KMS-11 (cell line): ENCODE measurements around the gene PRDM2.

Source experiments
- H2AFZ ChIP-seq: fragments of 200-600 bp; sonication (generic); 2 replicates; pipeline ENCODE4 v1.6.1; 2016; ENCODE audit warnings: antibody characterized with exemption, mixed run types, low read depth
- H3K27ac ChIP-seq: fragments of 200-600 bp; sonication (generic); 2 replicates; pipeline ENCODE4 v1.6.1; 2016; ENCODE audit warnings: mild to moderate bottlenecking, mixed run types
- H3K27me3 ChIP-seq: fragments of 200-600 bp; sonication (generic); 2 replicates; pipeline ENCODE4 v1.6.1; 2017; ENCODE audit warnings: mild to moderate bottlenecking, low read depth, mixed run types, moderate library complexity; ENCODE audit not compliant: insufficient read depth
- H3K36me3 ChIP-seq: fragments of 200-600 bp; sonication (generic); 2 replicates; pipeline ENCODE4 v1.6.1; 2017; ENCODE audit warnings: mild to moderate bottlenecking, mixed run types; ENCODE audit not compliant: insufficient read depth
- H3K4me1 ChIP-seq: fragments of 200-600 bp; sonication (generic); 2 replicates; pipeline ENCODE4 v1.6.1; 2016; ENCODE audit warnings: mild to moderate bottlenecking, low read depth, mixed run types; ENCODE audit not compliant: poor library complexity, severe bottlenecking
- H3K4me2 ChIP-seq: fragments of 200-600 bp; sonication (generic); 2 replicates; pipeline ENCODE4 v1.7.0; 2016; ENCODE audit warnings: mild to moderate bottlenecking, mixed run types
- H3K4me3 ChIP-seq: fragments of 200-600 bp; sonication (generic); IDR thresholded peaks from 2 replicates; pipeline ENCODE4 v1.6.1; 2017; ENCODE audit warnings: low read depth, low read length, mixed read lengths; ENCODE audit not compliant: insufficient read depth
- H3K79me2 ChIP-seq: fragments of 200-600 bp; sonication (generic); 2 replicates; pipeline ENCODE4 v1.6.1; 2016; ENCODE audit warnings: low read depth, mixed run types; ENCODE audit not compliant: insufficient read depth
- H3K9ac ChIP-seq: fragments of 200-600 bp; sonication (generic); 2 replicates; pipeline ENCODE4 v1.6.1; 2016; ENCODE audit warnings: mild to moderate bottlenecking, mixed run types
- H4K20me1 ChIP-seq: fragments of 200-600 bp; sonication (generic); 2 replicates; pipeline ENCODE4 v1.6.1; 2016; ENCODE audit warnings: mild to moderate bottlenecking, mixed run types; ENCODE audit not compliant: insufficient read depth
- TF ChIP-seq, protein P1 (sequence below): fragments of 200-600 bp; sonication (generic); conservative IDR thresholded peaks from 2 replicates; pipeline ENCODE4 v1.6.1; 2017; ENCODE audit warnings: low read depth, mild to moderate bottlenecking, antibody characterized with exemption, low read length, moderate library complexity, mixed read lengths

The PRDM2 gene

DNA sequence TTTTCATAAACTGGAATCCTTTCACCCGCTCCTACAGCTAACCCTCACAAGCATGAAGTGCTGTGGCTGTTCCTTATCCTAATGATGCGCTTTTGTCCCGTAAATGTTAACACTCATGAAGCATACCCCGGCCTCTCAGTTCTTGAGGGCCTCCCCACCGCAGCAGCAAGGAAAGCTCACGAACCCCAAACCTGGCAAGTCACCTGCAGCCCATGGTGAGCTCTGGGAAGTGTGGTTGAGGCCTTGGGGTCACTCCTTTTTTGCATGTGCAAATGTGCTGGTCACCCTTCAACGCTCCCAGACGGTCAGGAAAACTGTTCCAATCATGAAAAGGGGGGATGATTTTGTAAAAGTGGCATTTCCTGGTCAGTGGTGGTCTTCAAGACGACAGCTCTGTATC lies 124.6 kb downstream of the PRDM2 start:
- Histone ChIP-seq H3K4me3 (no peak overlapping the region), H3K36me3 (no peaks in the 10 kb centered on the region), H3K79me2 (no peaks in the 10 kb centered on the region), H3K4me1 (no peaks in the 10 kb centered on the region), H3K27ac (no peak overlapping the region), H2AFZ (no peak overlapping the region), H4K20me1 (no peaks in the 10 kb centered on the region), H3K4me2 (no peak overlapping the region), H3K9ac (no peak overlapping the region), H3K27me3 (no peaks in the 10 kb centered on the region)
- TF ChIP-seq, protein P1, sequence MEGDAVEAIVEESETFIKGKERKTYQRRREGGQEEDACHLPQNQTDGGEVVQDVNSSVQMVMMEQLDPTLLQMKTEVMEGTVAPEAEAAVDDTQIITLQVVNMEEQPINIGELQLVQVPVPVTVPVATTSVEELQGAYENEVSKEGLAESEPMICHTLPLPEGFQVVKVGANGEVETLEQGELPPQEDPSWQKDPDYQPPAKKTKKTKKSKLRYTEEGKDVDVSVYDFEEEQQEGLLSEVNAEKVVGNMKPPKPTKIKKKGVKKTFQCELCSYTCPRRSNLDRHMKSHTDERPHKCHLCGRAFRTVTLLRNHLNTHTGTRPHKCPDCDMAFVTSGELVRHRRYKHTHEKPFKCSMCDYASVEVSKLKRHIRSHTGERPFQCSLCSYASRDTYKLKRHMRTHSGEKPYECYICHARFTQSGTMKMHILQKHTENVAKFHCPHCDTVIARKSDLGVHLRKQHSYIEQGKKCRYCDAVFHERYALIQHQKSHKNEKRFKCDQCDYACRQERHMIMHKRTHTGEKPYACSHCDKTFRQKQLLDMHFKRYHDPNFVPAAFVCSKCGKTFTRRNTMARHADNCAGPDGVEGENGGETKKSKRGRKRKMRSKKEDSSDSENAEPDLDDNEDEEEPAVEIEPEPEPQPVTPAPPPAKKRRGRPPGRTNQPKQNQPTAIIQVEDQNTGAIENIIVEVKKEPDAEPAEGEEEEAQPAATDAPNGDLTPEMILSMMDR, result no peak

DNA sequence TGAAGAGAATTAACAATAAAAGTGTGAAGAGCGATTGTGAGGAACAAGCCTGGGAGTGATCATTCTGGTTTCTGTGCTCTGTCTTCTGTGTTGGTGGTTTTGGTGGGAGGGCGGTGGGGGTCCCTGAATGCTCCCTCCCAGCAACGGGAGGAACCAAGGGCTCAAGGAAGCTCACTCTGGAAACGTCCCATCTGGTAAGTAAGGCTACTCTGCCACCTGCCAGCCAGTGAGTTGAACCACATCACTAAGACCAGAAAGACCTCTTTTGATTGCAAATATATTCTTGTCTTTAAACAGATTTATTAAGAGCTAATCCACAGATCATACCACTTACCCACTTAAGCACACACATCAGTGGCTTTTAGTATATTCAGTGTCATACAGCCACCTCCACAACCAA lies 125.0 kb downstream of the PRDM2 start:
- H3K79me2 ChIP-seq, result no peaks in the 10 kb centered on the region
- no peaks in the 10 kb centered on the region for H3K27me3 ChIP-seq
- H2AFZ ChIP-seq, result no peak overlapping the region
- H3K36me3 ChIP-seq, result no peaks in the 10 kb centered on the region
- H4K20me1 ChIP-seq, result no peaks in the 10 kb centered on the region
- H3K4me2 ChIP-seq, result no peak overlapping the region
- H3K27ac ChIP-seq, result no peak overlapping the region
- TF ChIP-seq, protein P1, result no peak
- no peak overlapping the region for H3K4me3 ChIP-seq
- H3K9ac ChIP-seq, result no peak overlapping the region
- no peaks in the 10 kb centered on the region for H3K4me1 ChIP-seq

DNA sequence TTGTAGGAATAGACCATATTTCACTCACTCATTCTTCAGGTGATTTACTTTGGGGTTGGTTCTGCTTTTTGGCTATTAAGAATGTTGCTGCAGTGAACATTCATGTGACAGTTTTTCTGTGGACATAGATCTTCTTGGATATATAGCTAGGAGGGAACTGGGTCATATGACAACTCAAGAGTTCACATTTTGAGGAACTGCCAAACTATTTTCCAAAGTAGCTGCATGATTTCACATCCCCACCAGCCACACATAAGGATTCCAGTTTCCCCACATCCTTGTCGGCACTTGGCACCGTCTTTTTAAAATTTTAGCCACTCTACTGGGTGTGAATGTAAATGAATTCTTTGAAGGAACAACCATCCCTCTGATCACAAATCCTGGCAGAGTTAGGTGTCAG lies 126.0 kb downstream of the PRDM2 start:
- Histone ChIP-seq H3K27ac (no peak overlapping the region), H3K27me3 (no peaks in the 10 kb centered on the region), H3K79me2 (no peaks in the 10 kb centered on the region), H3K4me3 (no peak overlapping the region), H3K4me1 (no peaks in the 10 kb centered on the region), H3K36me3 (no peaks in the 10 kb centered on the region), H3K9ac (no peak overlapping the region), H2AFZ (no peak overlapping the region), H3K4me2 (no peak overlapping the region), H4K20me1 (no peaks in the 10 kb centered on the region)
- TF ChIP-seq, protein P1, result no peak

DNA sequence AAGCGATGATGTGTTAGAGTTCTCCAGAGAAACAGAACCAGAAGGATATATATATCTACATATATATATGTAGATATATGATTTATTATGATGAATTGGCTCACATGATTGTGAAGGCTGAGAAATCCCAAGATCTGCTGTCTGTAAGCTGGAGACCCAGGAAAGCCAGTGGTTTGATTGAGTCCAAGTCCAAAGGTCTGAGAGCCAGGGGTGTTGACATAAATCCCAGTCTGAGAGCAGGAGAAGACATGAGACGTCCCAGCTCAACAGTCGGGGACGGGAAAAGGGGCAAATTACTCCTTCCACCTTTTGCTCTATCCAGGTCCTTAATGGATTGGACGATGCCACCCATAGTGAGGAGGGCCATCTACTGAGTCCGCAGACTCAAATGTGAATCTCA lies 126.6 kb downstream of the PRDM2 start:
- Histone ChIP-seq H3K4me3 (no peak overlapping the region), H3K36me3 (no peaks in the 10 kb centered on the region), H3K27ac (no peak overlapping the region), H3K4me2 (no peak overlapping the region), H3K9ac (no peak overlapping the region), H3K27me3 (no peaks in the 10 kb centered on the region), H4K20me1 (no peaks in the 10 kb centered on the region), H3K4me1 (no peaks in the 10 kb centered on the region), H3K79me2 (no peaks in the 10 kb centered on the region), H2AFZ (no peak overlapping the region)
- TF ChIP-seq, protein P1, result no peak
